Gastroesophageal sphincter (tissue), 2 donors: ENCODE data around the gene HECW1.
"Not testable (repeated sequence)": the region's sequence is repeated elsewhere in the genome, so short reads cannot be mapped to it uniquely, and the experiment has no call there.

Experiments
- POLR2A ChIP-seq, 2 donors: fragments of 450-650 bp; IDR thresholded peaks; one replicate each; pipeline ENCODE4 v1.6.1; 2017; ENCODE audit warnings: antibody characterized with exemption in 2 of 2, mild to moderate bottlenecking in 2 of 2, moderate library complexity in 1 of 2
- POLR2AphosphoS5 ChIP-seq: sonication (generic); formaldehyde crosslinking; IDR thresholded peaks from one replicate; pipeline ENCODE4 v1.6.1; 2017; ENCODE audit warnings: antibody characterized with exemption

- TF ChIP-seq POLR2A (IDR thresholded peaks at IDR 0.05); POLR2AphosphoS5: not testable (repeated sequence)
Measured at GRCh38 chr7:43218901-43219300, 106.5 kb downstream of the HECW1 start.
